Measurements from ENCODE around the gene CAD.

DNA sequence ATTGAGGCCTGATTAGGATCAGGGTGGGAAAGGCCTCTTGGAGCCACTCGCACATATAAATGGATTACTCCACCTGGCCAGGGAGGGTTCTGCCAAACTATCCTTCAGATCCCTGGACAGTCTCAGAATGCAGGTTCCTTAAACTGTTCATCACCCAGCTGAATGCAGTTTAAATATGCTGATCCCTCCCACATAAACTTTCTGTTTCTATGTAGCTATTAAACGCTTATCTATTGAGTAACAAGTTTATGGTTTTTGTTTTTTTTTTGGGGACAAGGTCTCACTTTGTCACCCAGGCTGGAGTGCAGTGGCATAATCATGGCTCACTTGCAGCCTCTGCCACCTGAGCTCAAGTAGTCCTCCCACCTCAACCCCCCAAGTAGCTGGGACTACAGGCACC lies 1.9 kb downstream of the CAD start:
- TF ChIP-seq POLR2AphosphoS5 (IDR thresholded peaks at IDR 0.05) (no peak), CTCF (IDR thresholded peaks at IDR 0.05) (no peak)

Measured in stomach (tissue), 4 donors.